Neural cell (in vitro differentiated cells): Measurements from ENCODE around the gene DYNC1LI2.

ENCODE experiments used
- CTCF ChIP-seq: fragments of 450-650 bp; IDR thresholded peaks from 2 replicates; pipeline ENCODE4 v1.5.1; 2014; ENCODE audit warnings: antibody characterized with exemption, mild to moderate bottlenecking, moderate library complexity; ENCODE audit not compliant: poor library complexity, severe bottlenecking
- EZH2 ChIP-seq: fragments of 200-600, 300-800 bp; shearing (Covaris generic), sonication (generic); IDR thresholded peaks from 2 replicates; pipeline ENCODE4 v1.6.1; 2014; ENCODE audit warnings: antibody characterized with exemption, low read length, borderline replicate concordance, mild to moderate bottlenecking; ENCODE audit not compliant: insufficient read depth, poor library complexity, severe bottlenecking
- RAD21 ChIP-seq: fragments of 450-650 bp; conservative IDR thresholded peaks from 2 replicates; pipeline ENCODE4 v1.6.1; 2014; ENCODE audit warnings: antibody characterized with exemption, mild to moderate bottlenecking, moderate library complexity

DNA sequence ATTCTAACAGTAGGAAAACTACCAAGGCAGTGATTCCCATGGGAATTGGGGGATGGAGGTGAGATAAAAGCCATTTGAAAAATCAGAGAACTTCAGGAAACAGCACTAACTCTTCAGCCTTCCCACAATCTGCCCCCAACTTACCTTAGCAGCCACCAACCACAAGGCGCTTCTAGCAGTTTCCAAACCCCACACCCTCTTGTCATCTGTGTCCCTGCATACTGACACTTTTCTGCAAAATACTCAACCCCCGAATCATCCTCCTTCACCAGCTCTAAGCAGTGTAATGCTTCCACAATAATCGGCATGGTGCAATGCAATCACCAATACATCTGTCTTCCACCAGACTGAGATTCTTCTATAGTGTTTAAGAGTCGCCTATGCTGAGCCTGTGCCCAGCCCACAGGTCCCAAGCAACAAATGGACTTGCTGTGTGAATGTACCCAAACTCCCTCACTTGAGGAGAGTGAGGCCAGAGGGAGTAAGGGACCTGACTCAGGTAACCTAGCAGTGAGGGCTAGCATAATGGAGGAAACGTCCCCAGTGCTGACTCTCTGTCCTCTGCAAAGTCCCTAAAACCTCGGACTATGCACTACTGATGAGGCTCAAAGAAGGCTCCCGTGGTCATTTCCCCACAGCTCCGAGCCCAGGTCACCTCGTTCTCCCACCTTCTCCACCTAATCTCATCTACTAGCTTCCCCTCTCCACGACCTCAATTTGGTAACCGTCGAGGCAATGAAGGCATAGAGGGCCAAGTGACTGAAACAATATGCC lies 943 bp downstream of the DYNC1LI2 start:
- no peak for TF ChIP-seq CTCF
- TF ChIP-seq RAD21: no peak
- TF ChIP-seq EZH2: no peak
